CD4-positive, CD25-positive, alpha-beta regulatory T cell (primary cell): ENCODE data around the gene PRKAR2B. TPM values are rescaled to one million over a fixed set of nuclear protein-coding genes. Genes with fewer than 3 reads are reported as not detected.

Experiments used
- ATAC-seq, 2 donors: fragments of 150-1000 bp; cut with Tn5 transposase; one replicate each; pipeline ENCODE4 v1.10.0; 2021; ENCODE audit warnings: low read depth in 2 of 2, moderate number of reproducible peaks in 2 of 2, moderate library complexity in 1 of 2
- DNase-seq, 3 donors: peaks; one replicate each; pipeline versions ENCODE4 v3.0.0 to v3.0.0-alpha.2; 2012 to 2022; ENCODE audit warnings: mixed read lengths in 1 of 3
- H3K27ac ChIP-seq: one replicate; pipeline ENCODE4 v1.7.0; 2013; ENCODE audit warnings: mild to moderate bottlenecking, low read length; ENCODE audit not compliant: insufficient read depth, poor library complexity, severe bottlenecking
- H3K27me3 ChIP-seq: one replicate; pipeline ENCODE4 v1.7.0; 2013; ENCODE audit warnings: low read length; ENCODE audit not compliant: control insufficient read depth, insufficient read depth
- H3K36me3 ChIP-seq: one replicate; pipeline ENCODE4 v1.7.0; 2013; ENCODE audit warnings: mild to moderate bottlenecking, low read length, moderate library complexity; ENCODE audit not compliant: control insufficient read depth, insufficient read depth
- H3K4me1 ChIP-seq: 2 replicates; pipeline ENCODE4 v1.7.0; 2013; ENCODE audit warnings: mild to moderate bottlenecking, low read length; ENCODE audit not compliant: insufficient read depth, control insufficient read depth, poor library complexity, severe bottlenecking
- H3K4me3 ChIP-seq: one replicate; pipeline ENCODE4 v1.7.0; 2013; ENCODE audit warnings: low read depth, mild to moderate bottlenecking, low read length, moderate library complexity
- H3K9me3 ChIP-seq, 2 experiments: 1 replicate in 1 of 2; 2 replicates in 1 of 2; pipeline ENCODE4 v1.7.0; 2013; ENCODE audit warnings: low read length in 2 of 2, mild to moderate bottlenecking in 1 of 2, moderate library complexity in 1 of 2; ENCODE audit not compliant: control insufficient read depth in 2 of 2
- H3K27ac Mint-ChIP-seq, 3 donors: one replicate each; pipeline ENCODE4 v1.8.0; 2020 to 2022; ENCODE audit warnings: mild to moderate bottlenecking in 3 of 3, mixed read lengths in 3 of 3, moderate library complexity in 2 of 3
- H3K27me3 Mint-ChIP-seq: one replicate; pipeline ENCODE4 v1.8.0; 2022; ENCODE audit warnings: mild to moderate bottlenecking, mixed read lengths
- H3K36me3 Mint-ChIP-seq: one replicate; pipeline ENCODE4 v1.8.0; 2020; ENCODE audit warnings: mixed read lengths
- H3K4me1 Mint-ChIP-seq, 4 donors: one replicate each; pipeline ENCODE4 v1.8.0; 2020 to 2022; ENCODE audit warnings: mixed read lengths in 4 of 4, mild to moderate bottlenecking in 1 of 4
- H3K4me3 Mint-ChIP-seq, 4 donors: one replicate each; pipeline ENCODE4 v1.8.0; 2020 to 2022; ENCODE audit warnings: mild to moderate bottlenecking in 4 of 4, mixed read lengths in 4 of 4, moderate library complexity in 3 of 4
- H3K9me3 Mint-ChIP-seq, 7 donors: one replicate each; pipeline ENCODE4 v1.8.0; 2020 to 2022; ENCODE audit warnings: mixed read lengths in 7 of 7, mild to moderate bottlenecking in 3 of 7, moderate library complexity in 2 of 7
- polyA plus RNA-seq, 4 donors: library from polyadenylated mRNA; unstranded; fragments of 300-500 nt; fragmentation: Illumina TruSeq; gene quantifications; one replicate each; pipeline ENCODE4 v1.2.3, GENCODE V29; 2021
- total RNA-seq: library from RNA; stranded (reverse); gene quantifications from one replicate; pipeline ENCODE4 v1.2.3, GENCODE V29; 2022

PRKAR2B gene
- total and polyA plus RNA-seq, 5 donors from 2014 or later: 0.05 to 8.0 (median 0.11) TPM

- H3K9me3 ChIP-seq: no peaks in the 10 kb centered on the region
- H3K27ac ChIP-seq: no peak overlapping the region
- no peaks in the 10 kb centered on the region for H3K4me1 Mint-ChIP-seq
- DNase-seq: no peak
- no peak for ATAC-seq
- H3K36me3 ChIP-seq: no peaks in the 10 kb centered on the region
- H3K27ac Mint-ChIP-seq: no peak overlapping the region
- H3K27me3 ChIP-seq: peaks cover 6% of the 10 kb centered on the region
- no peaks in the 10 kb centered on the region for H3K36me3 Mint-ChIP-seq
- H3K4me1 ChIP-seq: no peaks in the 10 kb centered on the region
- no peak overlapping the region for H3K4me3 ChIP-seq
- no peak overlapping the region for H3K4me3 Mint-ChIP-seq
- H3K9me3 Mint-ChIP-seq: peaks cover 0 to 1% (median 0%) of the 10 kb centered on the region in 7 donors
- peaks cover 17% of the 10 kb centered on the region for H3K27me3 Mint-ChIP-seq
Observed at GRCh38 chr7:107158028-107158427, 113.5 kb downstream of the PRKAR2B start.

DNA sequence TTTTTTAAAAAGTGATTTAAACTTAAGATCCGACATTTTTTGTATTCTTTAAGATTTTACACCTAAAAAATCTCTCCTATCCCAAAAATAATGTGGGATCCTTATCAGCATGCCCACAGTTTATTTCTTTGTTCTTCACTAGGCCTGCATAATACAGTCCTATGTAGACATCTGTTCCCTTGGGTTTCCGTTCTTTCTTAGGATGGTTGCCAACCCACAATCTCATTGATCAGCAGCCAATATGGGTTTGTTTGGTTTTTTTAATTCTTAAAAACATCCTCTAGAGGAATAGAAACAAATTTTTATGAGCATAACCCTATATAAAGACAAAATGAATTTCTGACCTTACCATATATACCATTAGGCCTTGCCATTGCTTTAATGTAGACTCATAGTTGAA lies 115.9 kb downstream of the PRKAR2B start:
- no peaks in the 10 kb centered on the region for H3K4me1 ChIP-seq
- H3K27ac ChIP-seq: no peak overlapping the region
- no peak overlapping the region for H3K27ac Mint-ChIP-seq
- H3K27me3 ChIP-seq: peaks cover 5% of the 10 kb centered on the region
- H3K9me3 ChIP-seq: no peaks in the 10 kb centered on the region
- H3K36me3 Mint-ChIP-seq: peaks cover 2% of the 10 kb centered on the region
- no peak overlapping the region for H3K4me3 ChIP-seq
- H3K4me1 Mint-ChIP-seq: peaks cover 0 to 2% (median 0%) of the 10 kb centered on the region in 4 donors
- no peak for ATAC-seq
- peaks cover 17% of the 10 kb centered on the region for H3K27me3 Mint-ChIP-seq
- no peak for DNase-seq
- no peaks in the 10 kb centered on the region for H3K36me3 ChIP-seq
- no peak overlapping the region for H3K4me3 Mint-ChIP-seq
- H3K9me3 Mint-ChIP-seq: peaks cover 0 to 1% (median 0%) of the 10 kb centered on the region in 7 donors

DNA sequence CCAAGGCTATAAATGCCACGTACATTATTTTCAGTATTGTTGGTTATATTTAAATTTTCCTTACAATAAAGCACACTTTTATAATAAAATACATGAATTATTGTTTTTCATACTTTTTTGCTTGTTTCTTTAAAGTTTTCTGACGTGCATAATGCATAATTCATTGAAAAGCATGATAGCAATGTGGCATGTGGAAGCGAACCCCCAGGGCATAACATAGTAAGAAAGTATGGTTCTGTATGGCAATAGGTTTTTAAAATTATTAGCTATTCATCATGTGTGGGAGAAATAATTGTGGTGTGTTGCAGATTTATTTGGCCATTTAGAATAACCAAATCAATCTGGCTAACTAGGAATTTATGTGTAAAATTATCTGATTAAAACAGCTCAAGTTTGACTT lies 116.9 kb downstream of the PRKAR2B start:
- Histone ChIP-seq H3K4me1 (no peaks in the 10 kb centered on the region), H3K27me3 (peaks cover 6% of the 10 kb centered on the region), H3K36me3 (no peaks in the 10 kb centered on the region), H3K9me3 (no peaks in the 10 kb centered on the region), H3K4me3 (no peak overlapping the region), H3K27ac (no peak overlapping the region)
- ATAC-seq (no peak), DNase-seq (no peak)
- H3K9me3 Mint-ChIP-seq: no peaks in the 10 kb centered on the region
- peaks cover 0 to 5% (median 2%) of the 10 kb centered on the region in 4 donors for H3K4me1 Mint-ChIP-seq
- H3K27ac Mint-ChIP-seq: no peak overlapping the region
- peaks cover 17% of the 10 kb centered on the region for H3K27me3 Mint-ChIP-seq
- peaks cover 3% of the 10 kb centered on the region for H3K36me3 Mint-ChIP-seq
- H3K4me3 Mint-ChIP-seq: no peak overlapping the region

DNA sequence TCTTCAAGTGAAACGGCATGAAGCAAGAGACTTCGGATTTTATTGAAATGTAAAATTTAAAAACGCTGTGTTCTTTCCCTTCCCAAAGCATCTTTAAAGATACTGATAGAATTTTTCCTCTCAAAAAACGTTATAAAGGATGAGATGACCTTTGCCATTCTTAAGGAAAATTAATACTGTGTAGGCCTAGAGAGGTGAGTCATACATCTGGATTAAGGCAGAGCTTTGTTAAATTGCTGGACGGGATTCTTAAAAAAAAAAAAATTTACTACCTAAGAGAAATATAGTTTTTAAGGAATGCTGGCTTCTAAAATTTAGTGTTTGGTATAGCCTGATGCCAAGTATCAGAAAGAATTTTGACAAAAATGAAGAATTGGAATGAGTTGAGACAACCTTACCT lies 118.0 kb downstream of the PRKAR2B start:
- Mint-ChIP-seq H3K27me3 (peaks cover 7% of the 10 kb centered on the region), H3K9me3 (no peaks in the 10 kb centered on the region), H3K36me3 (peaks cover 3% of the 10 kb centered on the region), H3K27ac (no peak overlapping the region), H3K4me3 (no peak overlapping the region), H3K4me1 (peaks cover 0 to 9% (median 5%) of the 10 kb centered on the region in 4 donors)
- ATAC-seq (no peak), DNase-seq (no peak)
- no peaks in the 10 kb centered on the region for H3K9me3 ChIP-seq
- no peak overlapping the region for H3K4me3 ChIP-seq
- H3K27ac ChIP-seq: no peak overlapping the region
- H3K36me3 ChIP-seq: no peaks in the 10 kb centered on the region
- peaks cover 8% of the 10 kb centered on the region for H3K4me1 ChIP-seq
- peaks cover 6% of the 10 kb centered on the region for H3K27me3 ChIP-seq

GRCh38 chr7:107164092-107164491 lies 119.6 kb downstream of the PRKAR2B start:
- DNase-seq (no peak), ATAC-seq (no peak)
- H3K4me1 ChIP-seq: peaks cover 17% of the 10 kb centered on the region
- H3K9me3 ChIP-seq: no peaks in the 10 kb centered on the region
- no peaks in the 10 kb centered on the region for H3K9me3 Mint-ChIP-seq
- no peak overlapping the region for H3K27ac ChIP-seq
- H3K36me3 Mint-ChIP-seq: peaks cover 3% of the 10 kb centered on the region
- peaks cover 0 to 20% (median 8%) of the 10 kb centered on the region in 4 donors for H3K4me1 Mint-ChIP-seq
- no peaks in the 10 kb centered on the region for H3K36me3 ChIP-seq
- H3K27me3 ChIP-seq: peaks cover 6% of the 10 kb centered on the region
- H3K4me3 Mint-ChIP-seq: peak overlapping the region in 2 of 4 donors; percentile 8 to 16
- no peak overlapping the region for H3K4me3 ChIP-seq
- H3K27me3 Mint-ChIP-seq: peaks cover 4% of the 10 kb centered on the region
- peak overlapping the region in 1 of 3 donors; percentile 65 for H3K27ac Mint-ChIP-seq

DNA sequence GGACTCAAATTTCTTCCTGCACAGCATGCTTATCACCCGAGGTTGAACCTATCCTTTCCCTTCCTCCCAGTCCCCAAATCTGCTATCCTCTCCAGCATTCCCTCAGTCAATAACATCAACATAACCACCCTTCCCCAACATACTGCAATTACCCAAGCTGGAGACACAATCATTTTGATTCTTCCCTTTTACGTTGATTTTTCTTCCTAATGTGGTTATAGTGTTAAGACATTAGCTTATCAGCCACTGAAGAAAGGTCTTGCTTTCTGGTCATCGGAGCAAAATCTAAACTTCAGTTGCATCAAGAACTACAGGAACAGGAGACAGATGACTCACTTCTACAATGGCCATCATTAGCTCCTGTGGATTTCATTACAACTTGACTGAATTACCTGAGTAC lies 120.8 kb downstream of the PRKAR2B start:
- H3K36me3 ChIP-seq: no peaks in the 10 kb centered on the region
- H3K4me3 ChIP-seq: no peak overlapping the region
- H3K27me3 Mint-ChIP-seq: peaks cover under 1% of the 10 kb centered on the region
- peaks cover 0 to 28% (median 12%) of the 10 kb centered on the region in 4 donors for H3K4me1 Mint-ChIP-seq
- H3K27ac ChIP-seq: no peak overlapping the region
- peaks cover 3% of the 10 kb centered on the region for H3K36me3 Mint-ChIP-seq
- DNase-seq (no peak), ATAC-seq (no peak)
- H3K27me3 ChIP-seq: peaks cover 6% of the 10 kb centered on the region
- peak overlapping the region in 1 of 4 donors; percentile 63 for H3K4me3 Mint-ChIP-seq
- peaks cover 22% of the 10 kb centered on the region for H3K4me1 ChIP-seq
- no peaks in the 10 kb centered on the region for H3K9me3 ChIP-seq
- no peaks in the 10 kb centered on the region for H3K9me3 Mint-ChIP-seq
- H3K27ac Mint-ChIP-seq: no peak overlapping the region

DNA sequence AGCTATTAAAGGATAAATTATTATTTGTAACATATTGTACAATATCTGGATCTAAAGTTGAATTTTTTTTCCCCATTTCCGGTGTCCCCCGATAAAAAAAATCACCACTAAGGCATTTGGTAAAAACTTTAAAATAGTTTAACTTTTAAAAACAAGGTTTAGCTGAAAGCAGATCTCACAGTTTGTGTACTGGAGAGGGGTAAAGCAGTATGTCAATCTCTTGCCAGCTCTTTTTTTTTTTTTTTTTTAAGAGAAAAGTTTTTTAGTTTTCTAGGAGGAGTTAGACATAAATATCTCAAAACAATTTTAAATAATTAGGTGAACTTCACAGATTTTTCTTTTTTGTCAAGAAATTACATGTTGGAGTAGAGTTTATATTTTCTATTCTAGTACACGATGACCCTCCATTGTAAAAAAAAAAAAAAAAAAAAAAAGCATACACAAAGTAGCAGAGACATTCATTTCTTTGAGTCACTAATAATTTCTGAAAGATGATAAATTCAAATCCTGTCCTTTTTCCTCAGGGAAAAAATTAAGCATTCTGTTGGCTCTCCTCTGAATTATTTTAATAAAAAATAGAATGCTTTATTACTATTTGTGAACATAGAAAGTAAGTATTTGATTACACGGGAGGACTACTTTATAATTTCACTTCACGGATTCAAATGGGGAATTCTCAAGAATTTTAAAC lies 122.4 kb downstream of the PRKAR2B start:
- Mint-ChIP-seq H3K4me3 (peak overlapping the region; percentile 89 to 98 (median 96)), H3K27me3 (no peaks in the 10 kb centered on the region), H3K4me1 (peaks cover 5 to 39% (median 22%) of the 10 kb centered on the region in 4 donors), H3K36me3 (peaks cover 3% of the 10 kb centered on the region), H3K27ac (peak overlapping the region; percentile 99 to 100 (median 99)), H3K9me3 (no peaks in the 10 kb centered on the region)
- ATAC-seq (no peak), DNase-seq (no peak)
- Histone ChIP-seq H3K4me3 (peak overlapping the region; percentile 88), H3K4me1 (peaks cover 34% of the 10 kb centered on the region), H3K9me3 (no peaks in the 10 kb centered on the region), H3K36me3 (no peaks in the 10 kb centered on the region), H3K27me3 (peaks cover 6% of the 10 kb centered on the region), H3K27ac (peak overlapping the region; percentile 99)
